Kidney (tissue), 14 donors: ENCODE measurements around the gene FARS2. TPM values are rescaled to one million over a fixed set of nuclear protein-coding genes. Genes with fewer than 3 reads are reported as not detected.

Experiments
- DNase-seq, 5 donors: peaks; one replicate each; pipeline ENCODE4 v3.0.0-alpha.2; 2013 to 2020
- FAIRE-seq: peaks from 2 replicates; lab custom pipeline; 2012; peaks lifted over from hg19 to GRCh38; lab: Jason Lieb, UNC
- H3K27ac ChIP-seq, 2 donors: one replicate each; pipeline ENCODE4 v1.7.0; 2013; ENCODE audit warnings: low read depth in 2 of 2, low read length in 2 of 2, inconsistent platforms in 1 of 2
- H3K27me3 ChIP-seq: one replicate; pipeline ENCODE4 v1.7.1; 2013; ENCODE audit warnings: low read length, inconsistent platforms; ENCODE audit not compliant: control insufficient read depth, insufficient read depth
- H3K36me3 ChIP-seq, 3 donors: one replicate each; pipeline versions ENCODE4 v1.7.0 to v1.7.1; 2013; ENCODE audit warnings: low read length in 3 of 3, control low read depth in 1 of 3, inconsistent platforms in 1 of 3; ENCODE audit not compliant: insufficient read depth in 3 of 3, control insufficient read depth in 2 of 3
- H3K4me1 ChIP-seq, 3 donors: one replicate each; pipeline versions ENCODE4 v1.7.0 to v1.7.1; 2013; ENCODE audit warnings: low read length in 3 of 3, inconsistent platforms in 1 of 3, low read depth in 1 of 3; ENCODE audit not compliant: control insufficient read depth in 2 of 3, insufficient read depth in 2 of 3
- H3K4me3 ChIP-seq, 3 donors: one replicate each; pipeline versions ENCODE4 v1.7.0 to v1.8.1; 2013; ENCODE audit warnings: low read length in 3 of 3, control low read depth in 1 of 3, inconsistent platforms in 1 of 3
- H3K9ac ChIP-seq, 3 donors: one replicate each; pipeline versions ENCODE4 v1.7.0 to v1.7.1; 2013; ENCODE audit warnings: low read length in 3 of 3, control low read depth in 1 of 3, inconsistent platforms in 1 of 3
- H3K9me3 ChIP-seq, 3 donors: one replicate each; pipeline versions ENCODE4 v1.7.0 to v1.7.1; 2013; ENCODE audit warnings: low read length in 3 of 3, control low read depth in 1 of 3, inconsistent platforms in 1 of 3; ENCODE audit not compliant: control insufficient read depth in 2 of 3, insufficient read depth in 1 of 3
- intact Hi-C: fragments of 100-400 bp; cut with DNase I; formaldehyde crosslinking; loops from one replicate; pipeline ENCODE4 v1.11.1; 2022
- polyA plus RNA-seq: library from polyadenylated mRNA; stranded (reverse); fragments of 350-450 nt; fragmentation: Illumina TruSeq; extraction: RNeasy Lipid Tissue Mini Kit (QIAGEN cat#74804); gene quantifications from one replicate; pipeline ENCODE4 v1.2.3, GENCODE V29; 2014; ENCODE audit warnings: low read depth, low replicate concordance; ENCODE audit not compliant: insufficient read depth
- total RNA-seq: library from RNA; stranded (reverse); fragmentation: NEBNext Ultra II Directional; extraction: Animal tissue kit (Norgen Biotek cat#: 25700); gene quantifications from one replicate; pipeline ENCODE4 v1.2.1, GENCODE V29; 2021
- TF ChIP-seq, protein P1 (sequence below): IDR thresholded peaks from 3 replicates; pipeline ENCODE4 v1.5.1; 2012; ENCODE audit warnings: mild to moderate bottlenecking, moderate library complexity, borderline replicate concordance; ENCODE audit not compliant: insufficient read depth; ENCODE audit errors: extremely low read depth
- donor health status: control.
- donor health status: control.
- donor health status: control.
- donor health status: control.
- donor health status: control.
- donor health status: DM: yes; HTN: yes; CAD: no.
- donor health status: Normal renal cell carcinoma (clear cell type).

FARS2 gene
- total and polyA plus RNA-seq, 2 donors from 2014 or later: 22.1 to 24.8 TPM

- DNase-seq (no peak), FAIRE-seq (no peak)
- intact Hi-C loops: no loop called here
- Histone ChIP-seq H3K27me3 (no peaks in the 10 kb centered on the region), H3K4me3 (no peak overlapping the region), H3K9ac (no peak overlapping the region), H3K27ac (no peak overlapping the region), H3K4me1 (peaks cover 0 to 3% (median 2%) of the 10 kb centered on the region in 3 donors), H3K9me3 (no peaks in the 10 kb centered on the region), H3K36me3 (no peaks in the 10 kb centered on the region)
- TF ChIP-seq, protein P1, sequence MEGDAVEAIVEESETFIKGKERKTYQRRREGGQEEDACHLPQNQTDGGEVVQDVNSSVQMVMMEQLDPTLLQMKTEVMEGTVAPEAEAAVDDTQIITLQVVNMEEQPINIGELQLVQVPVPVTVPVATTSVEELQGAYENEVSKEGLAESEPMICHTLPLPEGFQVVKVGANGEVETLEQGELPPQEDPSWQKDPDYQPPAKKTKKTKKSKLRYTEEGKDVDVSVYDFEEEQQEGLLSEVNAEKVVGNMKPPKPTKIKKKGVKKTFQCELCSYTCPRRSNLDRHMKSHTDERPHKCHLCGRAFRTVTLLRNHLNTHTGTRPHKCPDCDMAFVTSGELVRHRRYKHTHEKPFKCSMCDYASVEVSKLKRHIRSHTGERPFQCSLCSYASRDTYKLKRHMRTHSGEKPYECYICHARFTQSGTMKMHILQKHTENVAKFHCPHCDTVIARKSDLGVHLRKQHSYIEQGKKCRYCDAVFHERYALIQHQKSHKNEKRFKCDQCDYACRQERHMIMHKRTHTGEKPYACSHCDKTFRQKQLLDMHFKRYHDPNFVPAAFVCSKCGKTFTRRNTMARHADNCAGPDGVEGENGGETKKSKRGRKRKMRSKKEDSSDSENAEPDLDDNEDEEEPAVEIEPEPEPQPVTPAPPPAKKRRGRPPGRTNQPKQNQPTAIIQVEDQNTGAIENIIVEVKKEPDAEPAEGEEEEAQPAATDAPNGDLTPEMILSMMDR: no peak
These were observed 412.8 kb downstream of the FARS2 start for GRCh38 chr6:5674141-5674540.

DNA sequence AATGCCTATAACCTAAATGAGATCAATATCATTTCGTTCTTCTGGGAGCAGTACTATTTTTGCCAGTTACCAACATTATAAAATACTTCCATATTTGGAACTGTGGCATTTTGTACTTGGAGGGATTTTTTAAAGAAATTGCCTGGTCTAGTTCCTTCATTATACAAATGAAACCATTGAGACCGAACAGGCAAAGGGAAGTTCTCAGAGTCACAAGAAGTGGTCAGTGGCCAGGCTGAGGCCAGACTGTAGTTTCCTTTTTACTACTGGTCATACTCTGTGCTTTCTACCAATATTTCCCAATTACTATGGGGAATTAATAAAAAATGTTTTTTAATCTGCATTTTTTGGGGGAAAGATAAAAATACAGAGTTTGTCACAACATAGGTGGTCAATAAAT lies 413.4 kb downstream of the FARS2 start:
- H3K9ac ChIP-seq: no peak overlapping the region
- H3K4me3 ChIP-seq: no peak overlapping the region
- FAIRE-seq: no peak
- H3K36me3 ChIP-seq: no peaks in the 10 kb centered on the region
- H3K27me3 ChIP-seq: no peaks in the 10 kb centered on the region
- DNase-seq: no peak
- TF ChIP-seq, protein P1: no peak
- no peak overlapping the region for H3K27ac ChIP-seq
- H3K4me1 ChIP-seq: peaks cover 0 to 3% (median 2%) of the 10 kb centered on the region in 3 donors
- intact Hi-C loops: no loop called here
- H3K9me3 ChIP-seq: no peaks in the 10 kb centered on the region

DNA sequence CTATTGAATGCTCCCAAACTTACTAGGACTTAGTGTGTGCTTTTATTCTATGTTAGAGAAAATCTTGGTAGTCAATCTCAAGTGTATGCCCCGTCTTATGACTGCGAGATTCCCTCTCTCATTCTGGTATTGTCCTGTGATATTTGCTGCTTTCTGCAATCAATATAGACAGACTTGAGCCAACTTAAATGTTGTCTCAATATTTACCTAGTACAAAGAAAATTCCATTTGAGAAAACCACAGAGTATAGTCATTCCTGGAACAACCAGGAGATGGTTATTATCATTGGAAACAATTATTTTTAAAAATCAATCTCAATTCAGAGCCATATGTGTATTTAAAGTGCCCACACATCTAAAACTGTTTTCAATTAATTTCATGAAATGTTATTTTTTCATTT lies 415.4 kb downstream of the FARS2 start:
- H3K4me3 ChIP-seq: no peak overlapping the region
- H3K4me1 ChIP-seq: peaks cover 0 to 3% (median 2%) of the 10 kb centered on the region in 3 donors
- no peak overlapping the region for H3K9ac ChIP-seq
- DNase-seq (no peak), FAIRE-seq (no peak)
- TF ChIP-seq, protein P1: no peak
- no peaks in the 10 kb centered on the region for H3K9me3 ChIP-seq
- H3K27ac ChIP-seq: no peak overlapping the region
- intact Hi-C loops: no loop called here
- no peaks in the 10 kb centered on the region for H3K36me3 ChIP-seq
- no peaks in the 10 kb centered on the region for H3K27me3 ChIP-seq
